Left lung (tissue), 10 donors: ENCODE measurements around the gene ASMTL. TPM values are rescaled to one million over a fixed set of nuclear protein-coding genes. Genes with fewer than 3 reads are reported as not detected.
"Not testable (repeated sequence)": the region's sequence is repeated elsewhere in the genome, so short reads cannot be mapped to it uniquely, and the experiment has no call there.

ENCODE experiments used
- ATAC-seq: fragments of 200-7000 bp; cut with Tn5 transposase; one replicate; pipeline ENCODE4 v1.9.1; 2020; ENCODE audit warnings: moderate library complexity
- DNase-seq, 4 donors: peaks; one replicate each; pipeline ENCODE4 v3.0.0-alpha.2; 2013 to 2020
- H3K27ac ChIP-seq, 2 donors: fragments of 200-600 bp; sonication (generic) in 1 of 2; one replicate each; pipeline versions ENCODE4 v1.5.0 to v1.8.0; 2020 to 2021
- H3K27me3 ChIP-seq, 2 donors: fragments of 200-600 bp; sonication (generic) in 1 of 2; one replicate each; pipeline versions ENCODE4 v1.5.0 to v1.8.0; 2020 to 2021
- H3K36me3 ChIP-seq, 2 donors: fragments of 200-600 bp; sonication (generic) in 1 of 2; one replicate each; pipeline versions ENCODE4 v1.5.0 to v1.8.0; 2020 to 2021
- H3K4me1 ChIP-seq, 2 donors: fragments of 200-600 bp; one replicate each; pipeline ENCODE4 v1.8.0; 2021
- H3K4me3 ChIP-seq, 2 donors: fragments of 200-600 bp; sonication (generic) in 1 of 2; one replicate each; pipeline versions ENCODE4 v1.5.0 to v1.8.0; 2020 to 2021; ENCODE audit warnings: mild to moderate bottlenecking in 1 of 2
- H3K9me3 ChIP-seq, 2 donors: fragments of 200-600 bp; sonication (generic) in 1 of 2; one replicate each; pipeline versions ENCODE4 v1.5.0 to v1.8.0; 2020 to 2021
- intact Hi-C, 2 donors: fragments of 100-400 bp; cut with DNase I; formaldehyde crosslinking; loops; one replicate each; pipeline versions ENCODE4 v1.11.2 to v1.14.2; 2022
- polyA plus RNA-seq, 6 donors: library from polyadenylated mRNA; unstranded; fragments of 120-200 nt; gene quantifications; one replicate each; pipeline ENCODE4 v1.2.1, GENCODE V29; 2013; ENCODE audit not compliant: insufficient read length in 6 of 6
- total RNA-seq, 2 donors: library from RNA; stranded (reverse); fragmentation: NEBNext Ultra II Directional; extraction: Animal tissue kit (Norgen Biotek cat#: 25700); gene quantifications; one replicate each; pipeline ENCODE4 v1.2.1, GENCODE V29; 2021
- TF ChIP-seq, protein P1 (sequence below), 2 donors: fragments of 200-600 bp; sonication (generic) in 1 of 2; IDR thresholded peaks; one replicate each; pipeline versions ENCODE4 v1.5.0 to v1.8.0; 2021; ENCODE audit warnings: antibody characterized with exemption in 2 of 2
- donor health status: DM: no; HTN: yes; CAD: no.
- donor health status: DM: no; HTN: no; CAD: no.

Gene ASMTL
- total and polyA plus RNA-seq, 8 donors: 18.6 to 32.0 (median 24.8) TPM

- Histone ChIP-seq H3K27me3 (no peaks in the 10 kb centered on the region), H3K9me3 (no peaks in the 10 kb centered on the region), H3K27ac (no peak overlapping the region), H3K4me1 (no peaks in the 10 kb centered on the region), H3K4me3 (no peak overlapping the region), H3K36me3 (peaks cover 0 to 74% of the 10 kb centered on the region in 2 donors)
- DNase-seq (peak in 2 of 4 donors; percentile 28 to 61), ATAC-seq (no peak)
- TF ChIP-seq, protein P1, sequence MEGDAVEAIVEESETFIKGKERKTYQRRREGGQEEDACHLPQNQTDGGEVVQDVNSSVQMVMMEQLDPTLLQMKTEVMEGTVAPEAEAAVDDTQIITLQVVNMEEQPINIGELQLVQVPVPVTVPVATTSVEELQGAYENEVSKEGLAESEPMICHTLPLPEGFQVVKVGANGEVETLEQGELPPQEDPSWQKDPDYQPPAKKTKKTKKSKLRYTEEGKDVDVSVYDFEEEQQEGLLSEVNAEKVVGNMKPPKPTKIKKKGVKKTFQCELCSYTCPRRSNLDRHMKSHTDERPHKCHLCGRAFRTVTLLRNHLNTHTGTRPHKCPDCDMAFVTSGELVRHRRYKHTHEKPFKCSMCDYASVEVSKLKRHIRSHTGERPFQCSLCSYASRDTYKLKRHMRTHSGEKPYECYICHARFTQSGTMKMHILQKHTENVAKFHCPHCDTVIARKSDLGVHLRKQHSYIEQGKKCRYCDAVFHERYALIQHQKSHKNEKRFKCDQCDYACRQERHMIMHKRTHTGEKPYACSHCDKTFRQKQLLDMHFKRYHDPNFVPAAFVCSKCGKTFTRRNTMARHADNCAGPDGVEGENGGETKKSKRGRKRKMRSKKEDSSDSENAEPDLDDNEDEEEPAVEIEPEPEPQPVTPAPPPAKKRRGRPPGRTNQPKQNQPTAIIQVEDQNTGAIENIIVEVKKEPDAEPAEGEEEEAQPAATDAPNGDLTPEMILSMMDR (IDR thresholded peaks at IDR 0.05): no peak
- intact Hi-C loops: no loop called here
Observed at GRCh38 chrX:1434871-1435240, 17.9 kb downstream of the ASMTL start.

DNA sequence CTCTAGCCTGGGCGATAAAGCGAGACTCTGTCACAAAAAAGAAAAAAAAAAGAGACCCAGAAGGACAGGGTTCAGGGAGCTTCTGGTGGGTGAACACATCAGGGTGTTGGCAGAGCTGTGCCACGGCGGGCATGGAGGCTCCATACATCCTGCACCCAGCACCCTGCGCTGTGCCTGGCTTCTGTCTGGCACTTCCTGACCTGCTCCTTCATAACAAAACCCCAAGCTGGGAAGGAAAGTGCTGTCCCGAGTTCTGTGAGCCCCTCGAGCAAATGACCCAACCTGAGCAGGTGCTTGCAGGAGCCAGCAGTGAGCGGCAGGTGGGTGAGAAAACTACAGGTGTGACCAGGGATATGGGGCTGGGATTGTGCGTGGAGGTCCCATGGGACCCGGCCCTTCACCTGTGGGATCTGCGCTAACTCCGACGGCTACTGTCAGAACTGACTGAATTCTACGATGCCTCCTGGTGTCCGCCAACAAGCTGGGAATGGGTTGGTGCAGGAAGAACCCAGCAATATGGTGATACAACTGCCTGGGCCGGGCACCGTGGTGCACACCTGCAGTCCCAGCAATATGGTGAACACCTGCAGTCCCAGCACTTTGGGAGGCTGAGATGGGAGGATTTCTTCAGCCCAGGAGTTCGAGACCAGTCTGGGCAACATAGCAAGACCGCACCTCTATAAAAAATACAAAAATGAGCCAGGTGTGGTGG is 18.9 kb downstream of the ASMTL start:
- no peak for ATAC-seq
- TF ChIP-seq, protein P1 (IDR thresholded peaks at IDR 0.05): no peak

DNA sequence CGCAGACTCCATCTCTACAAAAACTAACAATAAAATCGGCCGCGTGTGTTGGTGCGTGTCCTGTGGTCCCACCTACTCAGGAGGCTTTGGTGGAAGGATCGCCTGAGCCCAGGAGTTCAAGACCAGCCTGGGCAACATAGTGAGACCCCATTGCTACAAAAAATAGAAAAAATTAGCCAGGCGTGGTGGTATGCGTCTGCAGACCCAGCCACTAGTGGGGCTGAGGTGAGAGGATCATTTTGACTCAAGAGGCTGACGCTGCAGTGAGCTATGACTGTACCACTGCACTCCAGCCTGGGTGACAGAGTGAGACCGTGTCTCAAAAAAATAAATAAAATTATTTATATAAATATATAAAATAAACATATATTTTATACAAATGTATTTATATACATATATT is 22.3 kb downstream of the ASMTL start:
- H3K36me3 ChIP-seq: peaks cover 0 to 45% of the 10 kb centered on the region in 2 donors
- no peak overlapping the region for H3K27ac ChIP-seq
- intact Hi-C loops: no loop called here
- H3K27me3 ChIP-seq: no peaks in the 10 kb centered on the region
- no peaks in the 10 kb centered on the region for H3K4me1 ChIP-seq
- TF ChIP-seq, protein P1 (IDR thresholded peaks at IDR 0.05): no peak
- ATAC-seq: no peak
- H3K4me3 ChIP-seq: no peak overlapping the region
- no peaks in the 10 kb centered on the region for H3K9me3 ChIP-seq
- DNase-seq: no peak

More for the DNA sequence above, 18.9 kb downstream of the ASMTL start:
- Histone ChIP-seq H3K27ac (no peak overlapping the region), H3K9me3 (no peaks in the 10 kb centered on the region), H3K4me1 (no peaks in the 10 kb centered on the region), H3K27me3 (no peaks in the 10 kb centered on the region), H3K36me3 (peaks cover 0 to 64% of the 10 kb centered on the region in 2 donors), H3K4me3 (no peak overlapping the region)
- DNase-seq: peak in 2 of 4 donors; percentile 24 to 46
- intact Hi-C loops: no loop called here

DNA sequence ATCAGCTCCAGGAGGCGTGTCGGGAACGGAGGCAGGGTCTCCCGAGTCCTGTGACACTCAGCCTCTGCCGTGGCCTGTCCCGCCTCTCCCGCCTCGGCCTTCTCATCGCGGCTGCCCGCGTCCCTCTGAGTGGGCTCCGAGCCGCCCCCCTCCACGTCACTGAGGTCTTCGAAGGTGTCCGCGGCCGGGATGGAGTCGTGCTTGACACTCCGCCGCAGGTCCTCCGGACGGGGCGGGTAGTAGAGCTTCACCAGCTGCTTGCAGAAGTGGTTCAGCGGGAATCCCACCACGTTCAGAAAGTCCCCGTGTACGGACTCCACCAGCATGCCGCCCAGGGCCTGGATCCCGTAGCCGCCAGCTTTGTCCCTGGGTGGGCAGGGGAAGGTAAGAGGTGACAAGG is 25.0 kb downstream of the ASMTL start:
- ATAC-seq (no peak), DNase-seq (peak in 1 of 4 donors; percentile 82)
- TF ChIP-seq, protein P1 (IDR thresholded peaks at IDR 0.05): no peak
- Histone ChIP-seq H3K27me3 (no peaks in the 10 kb centered on the region), H3K36me3 (peaks cover 0 to 36% of the 10 kb centered on the region in 2 donors), H3K4me3 (no peak overlapping the region), H3K9me3 (peaks cover 0 to 7% of the 10 kb centered on the region in 2 donors), H3K4me1 (no peaks in the 10 kb centered on the region), H3K27ac (no peak overlapping the region)
- intact Hi-C loops: no loop called here

GRCh38 chrX:1426321-1426720 is 26.4 kb downstream of the ASMTL start:
- H3K4me1 ChIP-seq, H3K27me3 ChIP-seq, H3K27ac ChIP-seq, DNase-seq, H3K4me3 ChIP-seq, intact Hi-C loops, ATAC-seq: not testable (repeated sequence)
- Histone ChIP-seq H3K9me3 (peaks cover 0 to 20% of the 10 kb centered on the region in 2 donors), H3K36me3 (peaks cover 0 to 40% of the 10 kb centered on the region in 2 donors)
